NCI-H1105 treated with DMSO at 0.1 percent for 48 hours (cell line): ENCODE data around the gene NEURL1.
"Not testable (repeated sequence)": the region's sequence is repeated elsewhere in the genome, so short reads cannot be mapped to it uniquely, and the experiment has no call there.

Experiments
- DNase-seq: peaks from one replicate; lab custom pipeline; 2025; lab: John Stamatoyannopoulos, UW

Gene NEURL1

DNA sequence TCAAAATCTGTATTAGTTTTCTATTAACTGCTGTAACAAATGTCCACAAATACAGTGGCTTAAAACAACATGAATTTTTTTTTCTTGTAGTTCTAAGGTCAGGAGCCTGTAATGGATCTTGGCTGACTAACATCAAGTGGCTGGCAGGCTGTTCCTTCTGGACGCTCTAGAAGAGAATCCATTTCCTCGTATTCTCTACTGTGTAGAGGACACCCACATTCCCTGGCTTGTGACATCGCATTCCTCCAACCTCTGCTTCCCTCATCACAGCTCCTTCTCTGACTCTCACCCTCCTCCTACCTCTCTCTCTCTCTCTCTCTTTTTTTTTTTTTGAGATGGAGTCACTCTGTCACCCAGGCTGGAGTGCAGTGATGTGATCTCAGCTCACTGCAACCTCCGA lies 30.0 kb upstream of the NEURL1 start:
- no peak for DNase-seq

DNA sequence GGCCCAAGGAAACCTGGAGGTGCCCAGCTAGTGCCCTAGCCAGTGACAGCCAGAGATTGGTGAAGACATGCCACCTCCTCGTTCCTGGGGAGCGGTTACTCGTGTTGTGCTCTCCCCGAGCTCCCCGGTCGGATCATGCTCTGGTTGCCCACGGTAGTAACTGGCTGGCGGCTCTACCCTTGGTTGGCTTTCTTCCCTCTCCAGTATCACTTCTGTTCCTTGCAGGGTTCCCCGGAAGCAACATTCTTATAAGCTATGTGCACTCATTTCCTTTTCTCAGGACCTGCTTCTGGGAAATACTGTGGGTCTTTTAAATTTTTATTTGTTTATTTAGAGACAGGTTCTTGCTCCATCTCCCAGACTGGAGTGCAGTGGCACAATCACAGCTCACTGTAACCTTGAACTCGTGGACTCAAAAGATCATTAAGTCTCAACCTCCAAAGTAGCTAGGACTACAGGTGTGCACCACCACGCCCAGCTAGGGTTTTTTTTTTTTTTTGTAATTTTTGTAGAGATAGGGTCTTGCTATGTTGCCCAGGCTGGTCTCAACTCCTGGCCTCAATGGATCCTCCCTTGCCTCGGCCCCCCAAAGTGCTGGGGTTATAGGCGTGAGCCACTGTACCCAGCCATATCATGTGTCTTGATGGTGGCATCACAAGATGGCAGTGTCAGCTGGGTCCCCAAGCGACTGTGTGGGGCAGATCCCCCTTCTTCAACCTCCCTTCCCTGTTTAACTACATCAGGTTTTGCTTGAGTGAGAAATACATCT lies 27.9 kb upstream of the NEURL1 start:
- no peak for DNase-seq

DNA sequence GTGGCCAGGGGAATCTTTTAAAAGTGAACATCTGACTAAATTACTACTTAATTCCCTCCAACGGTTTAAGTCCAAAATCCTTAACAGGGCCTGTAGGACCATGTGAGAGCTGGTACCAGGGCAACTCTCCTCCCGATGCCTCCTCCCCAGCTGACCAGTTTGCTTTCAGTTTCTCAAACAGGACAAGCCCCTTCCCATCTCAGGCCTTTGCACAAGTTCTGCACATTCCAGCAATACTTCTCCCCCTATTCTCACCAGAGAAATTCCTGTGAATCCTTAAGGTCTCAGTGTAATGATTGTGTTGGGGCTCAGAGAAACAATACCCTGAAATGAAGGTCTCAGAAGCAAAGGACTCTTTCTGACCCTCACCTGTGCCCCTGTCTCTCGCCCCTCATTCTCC lies 26.8 kb upstream of the NEURL1 start:
- no peak for DNase-seq

DNA sequence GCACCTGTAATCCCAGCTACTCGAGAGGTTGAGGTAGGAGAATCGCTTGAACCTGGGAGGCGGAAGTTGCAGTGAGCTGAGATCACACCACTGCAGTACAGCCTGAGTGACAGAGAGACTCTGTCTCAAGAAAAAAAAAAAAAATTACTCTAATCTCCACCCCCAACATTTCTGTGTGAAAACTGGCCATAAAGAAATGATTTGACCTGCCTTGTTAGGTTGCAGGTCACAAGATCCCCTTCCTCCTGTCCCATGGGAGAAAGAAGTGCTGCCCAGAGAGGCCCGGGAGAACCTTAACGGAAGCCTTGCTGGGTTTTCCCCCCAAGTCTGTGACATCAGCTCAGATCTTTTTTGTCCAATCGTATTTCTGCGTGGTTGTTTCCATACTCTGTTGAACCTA lies 26.1 kb upstream of the NEURL1 start:
- DNase-seq, result no peak

DNA sequence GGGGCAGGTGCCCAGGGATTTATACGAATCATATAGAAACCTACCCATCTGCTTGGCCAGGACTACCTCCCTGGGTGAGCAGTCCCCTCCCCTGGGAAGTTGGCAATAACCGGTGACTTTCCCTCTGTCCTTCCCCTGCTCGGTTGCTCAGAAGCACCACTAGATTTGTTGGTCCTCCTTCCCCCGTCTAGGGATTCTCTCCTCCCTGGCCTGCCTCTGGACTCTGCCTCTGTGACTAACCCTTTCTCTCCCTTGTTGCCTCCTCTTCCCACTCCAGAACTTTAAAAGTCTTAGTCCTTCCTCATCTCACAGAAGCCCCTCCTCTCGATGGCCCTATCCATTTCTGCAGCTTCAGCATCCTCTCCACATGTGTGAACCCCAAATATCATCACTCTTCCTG lies 24.3 kb upstream of the NEURL1 start:
- DNase-seq, result no peak

DNA sequence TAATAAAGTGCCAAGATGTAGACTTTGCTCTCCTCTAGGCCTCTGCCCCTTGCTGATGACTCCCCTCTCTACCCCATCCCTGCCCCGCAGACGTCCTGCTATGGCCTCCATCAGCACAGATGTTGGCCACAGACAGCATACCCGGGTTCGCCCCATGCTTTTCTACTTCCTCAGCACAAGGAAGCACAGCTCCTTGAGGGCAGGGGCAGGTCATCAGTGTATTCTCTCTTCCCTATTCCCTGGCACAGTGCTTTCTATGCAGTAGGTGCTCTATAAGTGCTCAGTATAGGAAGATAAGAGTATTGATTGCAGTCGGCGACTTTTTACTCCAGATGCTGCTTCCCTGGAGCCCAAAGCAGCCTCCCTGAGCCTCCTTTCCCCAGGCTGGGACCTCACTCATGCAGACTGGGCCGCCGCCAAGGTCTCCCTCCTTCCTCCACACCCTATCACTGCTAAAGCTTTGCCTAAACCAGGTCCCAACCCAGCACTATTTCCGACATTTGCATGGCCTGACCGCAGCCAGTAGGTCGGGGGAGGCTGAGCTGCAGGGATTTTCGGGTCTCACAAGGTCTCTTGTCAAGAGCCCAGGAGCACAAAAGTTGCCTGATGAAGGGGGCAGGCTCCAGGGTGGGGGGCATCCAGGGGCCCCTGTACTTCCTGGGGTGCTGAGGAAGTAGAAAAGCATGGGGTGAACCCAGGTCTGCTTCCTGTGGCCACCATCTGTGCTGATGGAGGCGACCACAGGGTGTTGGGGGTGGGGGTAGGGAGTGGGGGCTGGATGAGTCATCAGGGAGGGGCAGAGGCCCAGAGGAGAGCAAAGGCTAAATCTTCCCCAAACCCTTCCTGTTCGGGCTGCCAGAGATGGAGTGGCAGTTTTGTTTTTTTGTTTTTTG lies 22.5 kb upstream of the NEURL1 start:
- DNase-seq, result no peak

DNA sequence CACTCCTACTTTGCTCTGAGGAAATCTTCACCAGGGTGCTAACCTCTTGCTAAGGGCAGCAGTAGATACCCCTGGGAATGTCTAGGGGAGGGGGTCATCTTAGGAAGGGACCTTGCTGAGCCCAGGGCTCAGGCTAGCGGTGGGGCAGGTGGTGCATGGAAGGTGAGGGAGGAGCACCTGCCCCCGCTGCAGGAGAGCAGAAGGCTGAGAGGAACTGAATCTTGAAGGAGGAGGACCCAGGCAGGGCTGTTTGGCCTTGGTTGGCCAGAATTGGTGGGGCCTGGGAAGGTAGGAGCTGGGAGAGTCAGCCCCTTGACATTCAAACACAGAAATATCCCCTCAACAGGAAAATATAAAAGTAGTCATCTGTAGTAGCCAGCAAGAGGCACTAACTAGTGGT lies 21.5 kb upstream of the NEURL1 start:
- no peak for DNase-seq

DNA sequence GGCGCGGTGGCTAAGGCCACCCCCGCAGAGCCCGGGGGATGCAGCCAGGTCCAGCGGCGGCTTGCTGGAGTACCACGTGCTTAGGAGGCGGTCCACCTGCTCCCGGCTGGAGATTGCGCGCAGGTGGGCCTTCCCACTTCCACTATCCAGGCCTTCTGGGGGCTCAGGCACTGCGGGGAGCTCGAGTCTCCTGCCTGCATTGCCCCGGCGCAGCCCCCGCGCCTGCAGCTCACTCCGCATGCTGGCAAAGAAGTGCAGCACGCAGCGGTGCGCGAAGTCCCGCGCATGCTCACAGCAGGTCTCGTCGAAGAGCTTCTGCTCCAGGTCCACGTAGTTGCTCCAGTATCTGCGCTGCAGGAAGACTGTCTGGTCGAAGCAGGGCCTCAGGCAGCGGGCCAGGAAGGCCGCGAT lies 20.2 kb upstream of the NEURL1 start:
- no peak for DNase-seq

DNA sequence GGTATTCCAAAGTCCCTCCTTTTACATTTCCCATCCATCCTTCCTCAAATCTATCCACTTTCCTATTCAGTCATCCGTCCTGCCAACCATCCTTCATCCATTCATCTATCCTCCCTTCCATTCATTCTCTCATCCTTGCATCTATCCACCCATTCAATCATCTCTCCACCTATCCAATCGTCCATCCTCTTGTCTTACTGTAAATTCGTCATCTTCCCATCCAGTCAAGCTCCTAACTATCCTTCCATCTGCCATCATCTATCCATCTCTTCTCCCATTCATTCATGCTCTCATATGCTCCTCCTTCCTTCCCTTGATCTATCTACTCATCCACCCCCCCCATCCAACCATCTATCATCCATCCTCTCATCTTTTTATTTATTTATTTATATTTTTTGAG lies 19.4 kb upstream of the NEURL1 start:
- no peak for DNase-seq

DNA sequence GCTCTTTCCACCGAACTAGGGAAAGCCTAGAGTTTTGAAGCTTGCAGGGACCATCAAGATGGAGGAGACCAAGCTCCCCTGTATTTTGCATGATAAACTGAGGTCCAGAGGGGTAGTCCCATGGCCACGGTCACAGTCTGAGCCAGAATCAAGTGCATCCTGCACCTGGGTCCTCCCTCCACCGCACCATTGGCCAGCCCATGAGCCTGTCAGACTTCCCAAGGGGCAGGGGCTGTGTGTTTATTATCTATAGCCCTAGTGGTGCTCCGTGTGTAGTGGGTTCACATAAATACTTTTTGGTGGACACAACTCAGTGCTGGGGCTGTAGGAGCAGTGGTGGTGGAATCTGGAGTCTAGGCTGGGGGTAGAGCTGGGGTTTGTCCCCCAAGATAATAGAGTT lies 18.1 kb upstream of the NEURL1 start:
- no peak for DNase-seq

DNA sequence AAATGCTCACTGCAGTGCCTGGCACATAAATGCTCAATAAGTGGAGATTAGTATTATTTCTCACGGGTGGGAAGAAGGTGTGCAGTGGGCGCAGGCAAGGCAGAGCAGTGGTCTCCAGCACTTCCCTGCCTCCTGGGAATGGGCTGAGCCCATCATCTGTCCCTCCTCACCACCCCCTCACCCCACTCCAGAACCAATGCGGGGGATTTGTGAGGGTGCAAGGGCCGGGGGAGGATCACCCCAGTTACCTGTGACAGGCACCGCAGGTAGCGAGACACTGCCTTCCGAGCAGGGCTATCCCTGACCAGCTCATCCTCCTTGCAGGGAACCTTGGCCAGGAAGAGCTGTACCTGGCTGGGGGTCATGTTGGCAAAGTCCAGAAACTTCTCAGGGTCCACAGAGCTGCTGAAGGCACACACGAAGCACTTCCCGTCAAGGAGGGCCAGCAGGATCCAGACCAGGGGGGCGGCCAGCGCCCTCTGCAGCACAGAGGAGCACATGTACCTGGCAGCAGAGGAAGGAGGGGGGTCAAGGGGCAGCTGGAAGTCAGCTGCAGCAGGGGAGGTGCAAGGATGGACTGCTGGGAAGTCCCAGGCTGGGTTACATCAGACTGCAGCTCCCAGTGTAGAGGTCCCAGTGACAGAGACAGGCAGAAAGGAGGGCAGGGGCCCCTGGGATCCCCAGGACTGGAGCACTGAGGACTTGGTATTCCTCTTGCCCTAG lies 17.3 kb upstream of the NEURL1 start:
- DNase-seq, result no peak

DNA sequence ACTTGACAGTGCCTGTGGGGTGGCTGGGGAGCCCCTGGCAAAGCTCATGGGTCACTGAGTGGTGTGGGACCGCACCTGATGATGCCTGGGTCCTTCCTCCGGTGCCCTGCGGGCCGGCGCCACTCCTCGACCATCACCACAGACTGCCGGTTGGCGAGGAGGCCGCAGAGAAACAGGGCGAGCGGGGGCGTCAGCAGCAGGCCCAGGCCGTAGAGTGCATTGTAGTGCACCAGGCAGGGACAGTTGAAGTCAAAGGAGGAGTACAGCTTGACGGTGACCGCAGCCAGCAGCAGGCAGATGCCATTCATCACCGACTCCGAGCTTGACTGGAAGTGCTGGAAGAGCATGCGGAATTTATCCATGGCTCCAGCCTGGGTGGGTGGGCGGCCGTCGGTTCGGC lies 14.8 kb upstream of the NEURL1 start:
- no peak for DNase-seq

DNA sequence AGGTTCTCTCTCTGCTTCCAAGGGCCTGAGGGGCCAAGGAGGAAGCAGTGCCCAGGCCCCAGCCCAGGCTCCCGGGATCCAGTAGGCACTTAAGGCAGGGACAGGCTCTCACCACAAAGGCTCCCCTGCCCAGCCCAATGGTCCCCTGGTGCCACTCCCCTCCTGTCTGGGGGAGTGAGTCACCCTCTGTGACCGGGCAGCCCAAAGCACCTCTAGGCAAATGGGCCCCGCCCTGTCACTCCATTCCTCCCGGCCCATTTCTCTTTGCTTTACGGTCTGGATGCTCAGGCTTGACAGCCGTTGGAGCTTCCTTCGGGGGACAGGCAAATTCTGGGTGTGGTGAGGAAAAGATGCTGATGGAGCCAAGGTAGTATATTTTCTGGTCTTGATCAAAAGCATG lies 14.4 kb upstream of the NEURL1 start, which contains the start of gene CALHM3:
Gene CALHM3 (minus strand): TSS at position 106 of the 400 bp plus-strand sequence. CDS start 208 bp downstream, outside the sequence.
- DNase-seq, result no peak

DNA sequence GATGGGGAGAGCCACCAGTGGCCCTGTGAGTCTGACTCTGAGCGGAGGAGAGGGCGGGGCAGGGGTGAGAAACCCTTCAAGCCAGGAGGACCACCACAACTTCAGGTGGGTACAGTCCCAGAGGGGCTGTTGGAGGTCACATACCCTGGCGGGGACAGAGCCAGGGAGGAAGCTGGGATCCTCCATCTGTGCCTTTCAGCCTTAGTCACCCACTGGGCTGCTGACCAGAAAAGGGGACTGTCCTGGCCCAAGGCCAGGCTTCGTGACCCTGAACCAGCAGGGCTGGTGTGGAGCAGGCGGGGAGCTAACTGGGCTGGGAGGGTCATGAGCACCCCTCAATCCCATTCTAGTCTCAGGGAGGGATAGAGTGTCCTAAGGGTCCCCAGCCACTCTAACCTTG lies 13.0 kb upstream of the NEURL1 start:
- DNase-seq, result no peak

DNA sequence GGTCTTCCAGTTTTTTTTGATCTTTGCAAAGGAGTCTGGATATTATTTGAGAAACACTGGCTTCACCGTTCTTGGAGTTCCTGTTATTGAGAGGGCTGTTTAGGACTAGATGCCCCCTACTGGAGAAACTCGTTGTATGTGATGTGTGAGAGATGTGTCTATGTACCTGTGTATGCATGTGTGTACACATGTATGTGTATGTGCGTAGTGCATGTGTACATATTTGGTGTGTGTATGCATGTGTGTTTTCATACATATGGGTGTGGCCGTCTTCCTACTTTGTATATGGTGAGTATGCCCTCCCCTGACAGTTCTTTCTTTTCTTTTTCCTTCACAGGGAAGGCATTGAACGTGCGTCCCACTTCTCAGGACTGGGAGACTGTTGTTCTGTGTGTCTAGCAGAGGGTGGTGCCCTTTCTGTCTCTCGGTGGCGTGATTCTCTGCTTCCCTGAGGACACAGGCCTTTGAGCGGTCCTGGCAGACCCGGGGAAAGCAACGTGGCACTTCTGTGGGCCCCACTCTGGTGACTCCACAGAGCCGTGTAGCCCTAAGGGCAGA lies 11.5 kb upstream of the NEURL1 start:
- peak; percentile 26 for DNase-seq

DNA sequence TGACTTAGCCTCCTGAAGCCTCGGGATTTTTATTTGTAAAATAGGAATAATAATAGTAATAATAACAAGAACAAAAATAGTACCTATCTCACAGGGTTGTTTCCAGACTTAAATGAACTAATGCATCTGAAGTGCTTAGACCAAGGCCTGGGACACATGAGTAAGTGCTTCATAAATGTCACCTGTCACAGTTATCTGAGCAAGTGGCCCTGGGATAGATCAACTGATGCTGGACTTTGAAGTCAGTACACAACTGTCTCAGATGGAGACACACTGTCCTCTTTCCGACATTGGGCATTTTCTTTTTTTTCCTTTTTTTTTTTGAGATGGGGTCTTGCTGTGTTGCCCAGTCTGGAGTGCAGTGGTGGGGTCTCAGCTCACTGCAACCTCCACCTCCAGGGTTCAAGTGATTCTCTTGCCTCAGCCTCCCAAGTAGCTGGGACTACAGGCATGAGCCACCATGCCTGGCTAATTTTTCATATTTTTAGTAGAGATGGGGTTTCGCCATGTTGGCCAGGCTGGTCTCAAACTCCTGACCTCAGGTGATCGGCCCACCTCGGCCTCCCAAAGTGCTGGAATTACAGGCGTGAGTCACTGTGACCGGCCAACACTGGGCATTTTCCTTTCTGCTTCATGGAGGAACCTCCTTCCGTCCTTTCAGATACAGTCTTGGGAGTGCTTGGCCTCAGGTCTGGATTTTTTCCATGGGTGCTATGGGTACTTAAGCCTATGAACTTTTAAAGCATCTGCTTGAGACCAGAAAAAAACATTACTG lies 6.7 kb upstream of the NEURL1 start:
- not testable (repeated sequence) for DNase-seq

DNA sequence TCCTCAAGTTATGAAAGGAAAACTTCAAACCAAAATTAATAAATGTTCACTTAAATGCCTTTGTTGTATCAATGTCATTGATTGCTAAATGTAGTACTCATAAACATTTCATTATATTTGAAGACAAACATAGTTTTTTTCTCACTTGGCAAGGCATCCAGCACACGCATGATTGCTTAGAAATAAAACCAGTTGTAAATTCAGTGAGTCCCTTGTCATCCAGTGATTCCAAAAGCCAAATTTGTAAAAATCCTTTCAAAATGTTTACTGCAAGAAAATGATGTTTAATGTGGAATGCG lies 6.1 kb upstream of the NEURL1 start:
- DNase-seq, result no peak

DNA sequence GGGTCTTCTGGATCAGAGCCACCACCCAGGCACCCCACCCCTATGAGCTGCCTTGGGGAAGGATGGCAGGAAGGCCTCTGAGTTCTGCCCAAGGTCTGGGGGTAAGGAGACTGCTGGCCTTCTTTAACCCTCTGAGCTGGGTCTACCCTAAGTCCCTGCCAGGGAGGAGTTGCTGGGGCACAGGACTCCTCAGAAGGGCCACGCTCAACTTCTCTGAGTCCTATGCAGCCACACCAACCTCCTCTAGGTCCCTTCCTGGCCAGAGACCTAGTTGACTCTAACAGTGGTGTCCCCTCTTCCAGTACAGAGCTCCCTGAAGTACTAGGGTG lies 2.6 kb upstream of the NEURL1 start:
- DNase-seq, result no peak

DNA sequence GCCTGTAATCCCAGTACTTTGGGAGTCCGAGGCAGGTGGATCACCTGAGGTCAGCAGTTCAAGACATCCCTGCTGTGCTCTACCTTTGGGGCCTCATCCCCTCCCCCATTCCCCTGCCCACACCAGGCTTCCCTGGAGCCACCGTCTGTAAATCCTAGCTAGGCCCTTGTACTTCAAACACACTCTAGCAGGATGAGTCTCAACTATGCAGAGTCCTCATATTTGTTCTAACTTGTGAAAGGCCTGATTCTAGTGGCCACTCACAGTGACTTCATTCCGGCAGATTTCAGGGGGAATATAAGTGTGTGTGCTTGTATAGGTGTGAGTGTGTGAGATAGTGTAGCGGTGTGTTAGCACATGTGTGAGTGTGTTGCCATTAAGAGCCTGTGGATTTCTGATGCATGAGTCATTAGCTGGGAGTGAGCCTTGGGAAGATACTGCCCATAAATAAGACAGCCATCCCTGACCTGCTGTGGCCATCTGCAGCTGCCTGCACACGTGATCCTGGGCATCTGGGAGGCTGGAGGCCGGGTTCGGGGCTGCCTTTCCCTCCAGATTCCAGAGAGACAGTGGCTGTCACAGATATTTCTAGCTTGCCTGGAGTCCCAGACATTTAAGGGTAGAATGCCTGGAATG lies 1.7 kb upstream of the NEURL1 start:
- no peak for DNase-seq

DNA sequence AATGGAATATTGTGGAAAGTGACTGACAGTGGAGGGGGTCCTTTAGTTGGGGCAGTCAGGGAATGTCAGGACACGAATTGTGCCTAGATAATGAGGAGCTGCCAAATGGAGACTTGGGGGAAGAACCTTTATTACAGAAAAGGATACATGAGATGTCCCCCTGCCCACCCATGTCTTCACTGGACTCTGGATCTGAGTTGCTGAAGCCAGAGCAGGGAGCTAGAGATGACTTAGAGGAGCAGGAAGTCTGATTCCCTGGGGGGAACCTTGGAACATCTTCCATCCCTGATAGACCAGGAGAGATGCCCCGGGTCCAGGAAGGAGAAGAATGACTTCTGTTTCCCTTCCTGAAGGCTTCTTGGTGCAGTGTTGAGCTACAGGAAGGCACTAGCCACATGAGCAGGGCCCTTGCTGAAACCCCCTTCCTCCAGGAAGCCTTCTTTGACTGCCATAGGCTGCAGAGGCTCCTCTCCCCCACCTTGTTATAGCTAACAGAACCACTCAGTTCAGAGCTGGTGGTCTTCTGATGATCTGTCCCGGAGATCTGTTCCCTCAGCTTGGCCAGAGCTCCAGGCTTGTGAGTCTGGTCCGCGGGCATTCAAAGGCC lies 747 bp upstream of the NEURL1 start:
- no peak for DNase-seq
